ENCODE results near the gene PRLH. TPM values are rescaled to one million over a fixed set of nuclear protein-coding genes. Genes with fewer than 3 reads are reported as not detected.

The PRLH gene
- total RNA-seq, 1 donor: not detected

DNA sequence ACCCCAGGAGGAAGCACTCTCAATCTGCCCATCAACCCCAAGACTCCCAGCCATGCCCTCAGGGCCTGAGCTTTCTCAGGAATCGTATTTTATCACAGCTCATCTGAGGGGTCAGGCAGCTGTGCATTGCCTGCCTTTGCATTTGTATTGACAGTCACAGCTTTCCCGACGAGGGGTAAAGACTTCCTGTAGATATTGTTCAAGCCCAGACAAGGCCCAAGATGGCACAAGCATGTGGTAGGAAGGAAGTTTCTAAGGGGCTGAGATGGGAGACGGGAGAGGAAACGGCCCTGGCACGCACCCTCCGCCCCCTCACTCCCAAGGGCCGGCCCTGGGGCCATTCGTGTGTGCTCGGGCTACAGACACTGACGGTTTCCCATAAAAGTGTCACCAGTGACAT lies 34.2 kb upstream of the PRLH start:
- H4K20me1 ChIP-seq (ENCODE audit: insufficient read depth, low read length): no peaks in the 10 kb centered on the region
- no peak overlapping the region for H2AFZ ChIP-seq (ENCODE audit: low read length)
- DNase-seq (ENCODE audit: insufficient read length, low spot score, missing footprints): peak; percentile 76
- no peaks in the 10 kb centered on the region for H3K27me3 ChIP-seq (ENCODE audit: insufficient read depth, low read length)
- H3K4me1 ChIP-seq (ENCODE audit: insufficient read depth, low read length): peaks cover 20% of the 10 kb centered on the region
- H3K27ac ChIP-seq (ENCODE audit: low read depth, low read length): no peak overlapping the region
- H3K4me3 ChIP-seq (ENCODE audit: insufficient read depth, low read length): no peak overlapping the region
- no peaks in the 10 kb centered on the region for H3K79me2 ChIP-seq (ENCODE audit: insufficient read depth, low read length)
- no peak overlapping the region for H3K4me2 ChIP-seq (ENCODE audit: insufficient read depth, low read length)
- H3K36me3 ChIP-seq (ENCODE audit: insufficient read depth, low read length): peaks cover 31% of the 10 kb centered on the region
- no peaks in the 10 kb centered on the region for H3K9me3 ChIP-seq (ENCODE audit: low read depth, low read length)
- TF ChIP-seq, protein P1, sequence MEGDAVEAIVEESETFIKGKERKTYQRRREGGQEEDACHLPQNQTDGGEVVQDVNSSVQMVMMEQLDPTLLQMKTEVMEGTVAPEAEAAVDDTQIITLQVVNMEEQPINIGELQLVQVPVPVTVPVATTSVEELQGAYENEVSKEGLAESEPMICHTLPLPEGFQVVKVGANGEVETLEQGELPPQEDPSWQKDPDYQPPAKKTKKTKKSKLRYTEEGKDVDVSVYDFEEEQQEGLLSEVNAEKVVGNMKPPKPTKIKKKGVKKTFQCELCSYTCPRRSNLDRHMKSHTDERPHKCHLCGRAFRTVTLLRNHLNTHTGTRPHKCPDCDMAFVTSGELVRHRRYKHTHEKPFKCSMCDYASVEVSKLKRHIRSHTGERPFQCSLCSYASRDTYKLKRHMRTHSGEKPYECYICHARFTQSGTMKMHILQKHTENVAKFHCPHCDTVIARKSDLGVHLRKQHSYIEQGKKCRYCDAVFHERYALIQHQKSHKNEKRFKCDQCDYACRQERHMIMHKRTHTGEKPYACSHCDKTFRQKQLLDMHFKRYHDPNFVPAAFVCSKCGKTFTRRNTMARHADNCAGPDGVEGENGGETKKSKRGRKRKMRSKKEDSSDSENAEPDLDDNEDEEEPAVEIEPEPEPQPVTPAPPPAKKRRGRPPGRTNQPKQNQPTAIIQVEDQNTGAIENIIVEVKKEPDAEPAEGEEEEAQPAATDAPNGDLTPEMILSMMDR (IDR thresholded peaks at IDR 0.05; ENCODE audit: extremely low read depth, low read depth, low read length): no peak

DNA sequence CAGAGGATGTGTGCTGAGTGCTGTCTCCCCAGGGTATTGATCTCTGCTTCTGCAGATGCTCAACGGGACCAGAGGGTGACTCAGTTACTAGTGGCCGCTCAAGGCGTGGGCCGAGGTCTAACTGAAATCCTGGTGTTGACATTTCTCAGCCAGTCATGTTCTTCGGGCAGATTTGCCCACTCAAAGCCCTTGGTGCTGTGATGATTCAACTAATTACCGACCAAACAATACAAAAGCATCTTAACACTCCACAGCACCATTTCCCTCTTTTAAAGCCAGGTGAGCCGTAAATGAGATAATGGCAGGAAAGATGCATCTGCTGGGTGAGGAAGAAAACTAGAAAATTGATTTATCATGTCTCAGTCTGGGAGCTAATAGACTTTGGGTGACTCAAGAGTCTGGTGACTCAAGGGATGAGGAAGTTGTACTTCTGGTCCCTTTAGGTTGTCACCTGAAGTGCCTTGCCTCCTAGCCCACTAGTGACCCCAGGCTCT lies 32.7 kb upstream of the PRLH start:
- peak overlapping the region; percentile 13 for H3K4me2 ChIP-seq (ENCODE audit: insufficient read depth, low read length)
- H3K4me3 ChIP-seq (ENCODE audit: insufficient read depth, low read length): no peak overlapping the region
- DNase-seq (ENCODE audit: insufficient read length, low spot score, missing footprints): peak; percentile 98
- H4K20me1 ChIP-seq (ENCODE audit: insufficient read depth, low read length): no peaks in the 10 kb centered on the region
- no peaks in the 10 kb centered on the region for H3K79me2 ChIP-seq (ENCODE audit: insufficient read depth, low read length)
- TF ChIP-seq, protein P1 (IDR thresholded peaks at IDR 0.05; ENCODE audit: extremely low read depth, low read depth, low read length): no peak
- no peaks in the 10 kb centered on the region for H3K9me3 ChIP-seq (ENCODE audit: low read depth, low read length)
- no peaks in the 10 kb centered on the region for H3K27me3 ChIP-seq (ENCODE audit: insufficient read depth, low read length)
- peaks cover 20% of the 10 kb centered on the region for H3K4me1 ChIP-seq (ENCODE audit: insufficient read depth, low read length)
- no peak overlapping the region for H2AFZ ChIP-seq (ENCODE audit: low read length)
- H3K27ac ChIP-seq (ENCODE audit: low read depth, low read length): peak overlapping the region; percentile 60
- peaks cover 26% of the 10 kb centered on the region for H3K36me3 ChIP-seq (ENCODE audit: insufficient read depth, low read length)

GRCh38 chr2:237534380-237534779 lies 32.0 kb upstream of the PRLH start:
- no peak overlapping the region for H2AFZ ChIP-seq (ENCODE audit: low read length)
- H3K36me3 ChIP-seq (ENCODE audit: insufficient read depth, low read length): peaks cover 23% of the 10 kb centered on the region
- no peaks in the 10 kb centered on the region for H3K27me3 ChIP-seq (ENCODE audit: insufficient read depth, low read length)
- peak overlapping the region; percentile 60 for H3K27ac ChIP-seq (ENCODE audit: low read depth, low read length)
- H4K20me1 ChIP-seq (ENCODE audit: insufficient read depth, low read length): no peaks in the 10 kb centered on the region
- peaks cover 20% of the 10 kb centered on the region for H3K4me1 ChIP-seq (ENCODE audit: insufficient read depth, low read length)
- peak; percentile 23 for DNase-seq (ENCODE audit: insufficient read length, low spot score, missing footprints)
- H3K4me2 ChIP-seq (ENCODE audit: insufficient read depth, low read length): no peak overlapping the region
- TF ChIP-seq, protein P1 (IDR thresholded peaks at IDR 0.05; ENCODE audit: extremely low read depth, low read depth, low read length): no peak
- H3K4me3 ChIP-seq (ENCODE audit: insufficient read depth, low read length): no peak overlapping the region
- no peaks in the 10 kb centered on the region for H3K79me2 ChIP-seq (ENCODE audit: insufficient read depth, low read length)
- no peaks in the 10 kb centered on the region for H3K9me3 ChIP-seq (ENCODE audit: low read depth, low read length)

- no peaks in the 10 kb centered on the region for H3K9me3 ChIP-seq (ENCODE audit: low read depth, low read length)
- peaks cover 20% of the 10 kb centered on the region for H3K4me1 ChIP-seq (ENCODE audit: insufficient read depth, low read length)
Observed at GRCh38 chr2:237535385-237536082, 30.8 kb upstream of the PRLH start.

More at GRCh38 chr2:237535385-237536082, 30.8 kb upstream of the PRLH start:
- TF ChIP-seq, protein P1 (IDR thresholded peaks at IDR 0.05; ENCODE audit: extremely low read depth, low read depth, low read length): no peak
- Histone ChIP-seq H3K4me3 (ENCODE audit: insufficient read depth, low read length) (no peak overlapping the region), H4K20me1 (ENCODE audit: insufficient read depth, low read length) (no peaks in the 10 kb centered on the region), H3K4me2 (ENCODE audit: insufficient read depth, low read length) (no peak overlapping the region), H3K79me2 (ENCODE audit: insufficient read depth, low read length) (no peaks in the 10 kb centered on the region), H2AFZ (ENCODE audit: low read length) (no peak overlapping the region), H3K36me3 (ENCODE audit: insufficient read depth, low read length) (peaks cover 23% of the 10 kb centered on the region), H3K27ac (ENCODE audit: low read depth, low read length) (no peak overlapping the region), H3K27me3 (ENCODE audit: insufficient read depth, low read length) (no peaks in the 10 kb centered on the region)
- peak; percentile 22 for DNase-seq (ENCODE audit: insufficient read length, low spot score, missing footprints)

Measured in osteoblast (primary cell).